Measurements from ENCODE around the gene TPRG1L.

TPRG1L gene

DNA sequence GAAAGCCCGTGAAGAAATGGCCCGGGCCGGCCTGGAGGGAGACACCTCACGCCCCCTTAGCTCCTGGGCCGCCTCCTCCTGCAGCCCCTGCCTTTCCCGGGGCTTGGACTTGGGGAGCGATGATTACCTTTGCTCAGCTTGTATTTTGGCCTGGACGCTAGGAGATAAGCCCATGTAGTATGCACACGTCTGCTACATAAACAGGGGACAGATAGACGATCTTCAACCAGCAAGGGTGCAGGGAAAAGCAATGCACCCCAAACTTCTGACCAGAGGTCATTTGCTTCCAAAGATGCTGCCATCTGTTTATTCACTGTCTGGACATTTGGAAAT is 28.4 kb downstream of the TPRG1L start:
- Mint-ChIP-seq H3K4me1 (peaks cover 21% of the 10 kb centered on the region), H3K4me3 (peak overlapping the region; percentile 33), H3K27ac (peak overlapping the region; percentile 6), H3K36me3 (no peaks in the 10 kb centered on the region), H3K27me3 (peaks cover 24% of the 10 kb centered on the region), H3K9me3 (no peaks in the 10 kb centered on the region)

DNA sequence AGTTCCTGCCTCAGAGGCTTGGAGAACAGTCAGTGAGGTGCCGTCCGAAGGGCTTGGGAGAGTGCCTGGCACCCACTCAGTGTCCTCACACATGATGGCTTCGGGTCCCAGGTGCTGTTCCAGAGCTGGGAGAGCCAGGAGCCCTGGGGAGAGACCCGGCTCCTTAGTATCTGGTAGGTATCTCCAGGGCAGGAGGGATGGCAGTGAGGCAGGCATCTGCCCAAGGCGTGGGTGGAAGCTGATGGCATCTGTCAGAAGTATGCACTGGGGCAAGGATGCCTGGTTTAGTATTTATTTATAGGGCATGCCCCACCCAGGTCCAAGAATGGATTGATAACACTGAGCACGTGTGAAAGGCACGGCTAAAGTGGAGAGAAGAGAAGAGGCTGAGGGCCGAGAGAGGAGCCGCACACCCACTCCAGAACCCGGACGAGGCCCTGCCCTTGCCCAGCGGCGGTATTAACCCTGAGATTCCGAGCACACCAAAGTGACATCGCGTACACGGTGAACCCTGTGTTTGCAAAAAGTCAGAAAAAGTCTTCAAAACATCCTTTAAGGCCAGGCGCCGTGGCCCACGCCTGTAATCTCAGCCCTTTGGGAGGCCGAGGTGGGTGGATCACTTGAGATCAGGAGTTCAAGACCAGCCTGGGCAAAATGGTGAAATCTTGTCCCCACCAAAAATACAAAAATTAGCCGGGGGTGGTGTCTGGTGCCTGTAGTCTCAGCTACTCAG is 29.9 kb downstream of the TPRG1L start:
- Mint-ChIP-seq H3K4me3 (no peak overlapping the region), H3K27ac (no peak overlapping the region), H3K36me3 (no peaks in the 10 kb centered on the region), H3K9me3 (no peaks in the 10 kb centered on the region), H3K4me1 (peaks cover 11% of the 10 kb centered on the region), H3K27me3 (peaks cover 24% of the 10 kb centered on the region)

DNA sequence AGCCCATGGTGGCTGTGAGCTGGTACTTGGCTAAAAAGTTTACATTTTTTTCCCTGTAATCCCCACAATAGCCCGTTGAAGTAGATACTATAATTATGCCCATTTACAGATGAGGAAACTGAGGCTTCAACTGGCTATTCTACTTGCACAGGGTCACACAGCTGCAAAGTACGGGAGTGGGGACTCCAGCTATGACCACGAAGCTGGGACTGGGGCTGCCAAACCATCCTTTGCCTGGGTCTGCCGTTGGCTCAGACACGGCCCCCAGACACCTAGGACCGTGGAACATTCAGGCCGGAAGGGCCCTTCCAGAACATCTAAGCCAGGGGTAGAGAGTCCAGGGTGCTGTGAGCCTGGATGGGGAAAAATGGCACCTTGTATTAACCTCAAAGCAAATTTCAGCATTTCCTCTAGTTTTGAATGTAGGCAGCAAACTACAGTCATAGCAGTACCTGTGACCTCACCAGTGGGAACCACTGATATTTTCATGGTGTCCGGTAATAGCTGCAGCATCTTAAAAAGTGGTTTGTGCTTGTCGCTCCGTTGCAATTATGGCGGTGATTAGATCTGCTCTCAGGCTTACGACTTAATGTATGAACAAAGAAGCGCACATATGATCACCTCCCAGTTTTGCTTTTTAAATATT is 31.8 kb downstream of the TPRG1L start:
- no peaks in the 10 kb centered on the region for H3K4me1 Mint-ChIP-seq
- H3K9me3 Mint-ChIP-seq = no peaks in the 10 kb centered on the region
- no peak overlapping the region for H3K4me3 Mint-ChIP-seq
- H3K36me3 Mint-ChIP-seq = no peaks in the 10 kb centered on the region
- H3K27me3 Mint-ChIP-seq = peaks cover 18% of the 10 kb centered on the region
- no peak overlapping the region for H3K27ac Mint-ChIP-seq

DNA sequence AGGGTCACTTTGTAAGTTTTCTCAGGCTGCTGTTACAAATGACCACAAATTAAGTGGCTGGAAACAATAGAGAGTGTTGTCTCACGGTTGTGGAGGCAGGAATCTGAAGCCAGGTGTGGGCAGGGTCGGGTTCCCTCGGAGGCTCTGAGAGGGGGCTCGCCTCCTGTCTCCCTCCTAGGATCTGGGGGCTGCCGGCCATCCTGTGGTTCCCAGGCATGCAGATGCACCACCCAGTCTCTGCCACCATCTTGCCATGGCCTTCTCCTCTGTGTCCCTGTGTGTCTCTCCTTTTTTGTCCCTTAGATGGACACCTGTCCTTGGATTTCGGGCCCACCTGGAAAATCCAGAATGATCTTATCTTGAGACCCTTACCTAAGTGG is 32.3 kb downstream of the TPRG1L start:
- Mint-ChIP-seq H3K4me3 (no peak overlapping the region), H3K27ac (no peak overlapping the region), H3K9me3 (no peaks in the 10 kb centered on the region), H3K27me3 (peaks cover 18% of the 10 kb centered on the region), H3K36me3 (no peaks in the 10 kb centered on the region), H3K4me1 (no peaks in the 10 kb centered on the region)

DNA sequence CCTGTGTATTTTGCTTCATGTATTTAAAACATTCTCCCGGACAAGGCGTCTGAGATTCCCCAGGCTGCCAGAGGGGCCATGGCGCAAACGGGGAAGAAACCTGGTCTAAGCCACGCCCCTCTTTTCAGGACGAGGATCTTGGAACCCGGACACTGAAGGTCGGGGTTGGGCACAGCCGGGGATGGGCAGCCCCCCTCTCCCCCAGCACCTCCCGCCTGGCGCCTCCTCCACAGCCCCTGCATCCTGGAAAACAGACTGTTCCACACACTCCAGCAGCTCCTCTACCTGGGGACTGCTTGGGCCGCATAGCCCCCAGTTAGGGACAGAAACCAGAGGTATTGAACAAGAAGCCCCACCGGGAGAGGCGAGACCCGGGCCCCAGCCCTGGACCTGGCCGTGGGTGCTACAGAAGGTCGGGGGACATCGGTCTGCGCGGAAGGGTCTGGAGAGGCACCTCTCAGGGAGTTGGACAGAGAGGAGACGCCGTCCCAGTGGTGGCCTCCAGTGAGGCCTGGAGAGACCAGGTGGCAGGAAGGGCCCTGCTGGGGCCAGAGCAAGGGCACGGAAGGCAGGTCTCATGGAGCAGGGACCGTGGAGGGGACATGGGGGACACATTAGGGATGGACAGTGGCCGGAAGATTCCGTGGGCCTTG is 32.9 kb downstream of the TPRG1L start:
- Mint-ChIP-seq H3K4me1 (no peaks in the 10 kb centered on the region), H3K9me3 (no peaks in the 10 kb centered on the region), H3K27ac (no peak overlapping the region), H3K4me3 (no peak overlapping the region), H3K36me3 (no peaks in the 10 kb centered on the region), H3K27me3 (peaks cover 18% of the 10 kb centered on the region)

DNA sequence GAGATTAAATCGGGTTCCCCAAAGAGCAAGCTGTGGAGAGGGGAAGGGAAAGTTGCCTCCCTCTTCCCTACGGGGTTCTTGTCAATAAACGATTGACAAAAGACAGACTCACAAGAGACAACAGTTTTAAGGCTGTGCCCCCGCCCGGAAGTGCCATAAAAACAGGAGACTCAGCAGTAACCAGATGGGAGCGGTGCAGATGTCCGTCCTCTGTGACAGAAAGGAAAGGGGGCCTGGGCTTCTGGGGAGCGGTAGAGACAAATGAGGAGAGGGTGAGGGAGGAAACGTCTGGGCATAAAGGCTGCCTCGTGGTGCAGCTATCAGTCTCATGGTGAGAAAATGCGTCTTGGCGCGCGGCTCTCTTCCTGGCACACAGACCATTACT is 33.4 kb downstream of the TPRG1L start:
- peaks cover 17% of the 10 kb centered on the region for H3K27me3 Mint-ChIP-seq
- no peaks in the 10 kb centered on the region for H3K36me3 Mint-ChIP-seq
- no peaks in the 10 kb centered on the region for H3K9me3 Mint-ChIP-seq
- H3K4me3 Mint-ChIP-seq = no peak overlapping the region
- no peak overlapping the region for H3K27ac Mint-ChIP-seq
- no peaks in the 10 kb centered on the region for H3K4me1 Mint-ChIP-seq

DNA sequence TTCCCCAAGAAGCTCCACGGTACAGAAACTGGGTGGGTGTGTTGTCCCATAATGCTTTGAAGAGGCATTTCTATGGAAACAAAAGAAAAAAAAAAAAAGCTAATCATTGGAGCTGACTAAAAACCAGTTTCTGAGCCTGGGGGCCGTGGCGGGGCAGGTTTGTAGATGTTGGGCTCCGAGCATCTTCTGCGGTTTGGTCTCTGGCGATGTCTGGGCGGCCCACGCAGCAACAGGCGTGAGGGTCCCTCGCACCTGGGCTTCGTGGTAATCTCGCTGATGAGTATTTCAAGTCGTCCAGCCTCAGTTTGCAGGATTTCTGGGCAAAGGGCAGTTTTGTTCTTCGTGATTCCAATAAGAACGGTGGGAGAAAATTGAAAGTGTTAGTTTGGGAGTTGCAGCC is 34.3 kb downstream of the TPRG1L start:
- peaks cover 9% of the 10 kb centered on the region for H3K27me3 Mint-ChIP-seq
- H3K4me1 Mint-ChIP-seq = no peaks in the 10 kb centered on the region
- no peaks in the 10 kb centered on the region for H3K36me3 Mint-ChIP-seq
- H3K27ac Mint-ChIP-seq = no peak overlapping the region
- H3K4me3 Mint-ChIP-seq = no peak overlapping the region
- H3K9me3 Mint-ChIP-seq = no peaks in the 10 kb centered on the region

DNA sequence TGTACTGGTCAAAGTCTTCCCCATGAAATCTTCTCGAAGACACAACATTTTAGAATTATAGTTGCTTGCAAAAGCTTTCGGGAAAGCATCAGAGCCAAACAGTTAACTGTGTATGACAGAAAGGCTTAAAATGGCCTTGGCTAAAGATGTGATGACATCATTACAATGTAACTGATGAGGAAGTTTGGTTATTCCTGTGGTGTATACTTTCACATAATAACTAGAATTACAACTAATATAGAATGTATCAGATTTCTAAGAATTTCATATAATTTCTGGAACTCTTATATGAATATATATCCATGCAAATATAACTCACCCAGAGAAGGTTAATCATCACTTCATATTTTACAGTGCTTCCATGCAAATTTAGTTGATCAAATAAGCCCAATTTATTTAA is 35.9 kb downstream of the TPRG1L start:
- H3K27me3 Mint-ChIP-seq = peaks cover 2% of the 10 kb centered on the region
- no peak overlapping the region for H3K27ac Mint-ChIP-seq
- H3K4me3 Mint-ChIP-seq = no peak overlapping the region
- no peaks in the 10 kb centered on the region for H3K36me3 Mint-ChIP-seq
- no peaks in the 10 kb centered on the region for H3K9me3 Mint-ChIP-seq
- H3K4me1 Mint-ChIP-seq = no peaks in the 10 kb centered on the region

DNA sequence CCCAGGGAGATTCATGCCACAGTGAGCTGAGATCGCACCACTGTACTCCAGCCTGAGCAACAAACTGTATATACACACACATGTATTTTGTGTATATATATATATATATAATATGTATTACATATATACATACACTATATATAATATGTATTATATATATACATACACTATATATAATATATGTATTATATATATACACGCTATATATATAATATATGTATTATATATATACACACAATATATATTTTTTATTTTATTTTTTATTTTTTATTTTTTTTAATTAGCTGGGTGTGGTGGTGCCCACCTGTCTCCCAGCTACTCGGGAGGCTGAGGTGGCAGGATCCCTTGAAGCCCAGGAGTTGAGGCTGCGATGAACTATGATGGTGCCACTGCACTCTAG is 36.8 kb downstream of the TPRG1L start:
- Mint-ChIP-seq H3K4me3 (no peak overlapping the region), H3K4me1 (no peaks in the 10 kb centered on the region), H3K9me3 (no peaks in the 10 kb centered on the region), H3K36me3 (no peaks in the 10 kb centered on the region), H3K27ac (no peak overlapping the region), H3K27me3 (no peaks in the 10 kb centered on the region)

DNA sequence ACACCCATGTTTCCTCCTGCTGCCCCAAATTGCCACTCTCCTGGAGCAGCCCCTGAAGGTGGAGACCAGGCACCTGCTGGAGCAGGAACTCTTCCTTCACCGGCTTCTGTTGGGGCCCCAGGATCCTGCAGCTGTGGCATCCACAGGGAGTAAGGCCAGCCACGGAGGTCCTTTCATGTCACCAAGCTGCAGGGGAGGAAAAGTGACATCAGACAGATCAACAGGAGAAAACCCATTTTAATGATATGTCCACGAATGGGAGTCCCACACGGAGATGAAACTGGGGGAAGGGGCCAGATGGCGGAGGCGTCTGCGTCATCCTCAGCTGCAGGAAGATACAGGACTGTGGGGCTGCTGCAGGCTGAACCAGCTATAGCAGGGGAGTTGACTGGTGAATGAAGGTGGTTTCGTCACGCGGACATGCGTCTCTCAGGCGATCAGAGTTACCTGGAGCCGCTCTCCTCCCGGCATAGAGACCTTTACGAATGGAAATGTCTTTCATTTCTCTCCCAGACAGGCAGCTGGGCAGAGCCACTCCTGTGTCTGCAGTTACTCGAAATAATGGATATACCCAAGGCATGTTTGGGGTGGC is 37.4 kb downstream of the TPRG1L start:
- Mint-ChIP-seq H3K36me3 (no peaks in the 10 kb centered on the region), H3K9me3 (no peaks in the 10 kb centered on the region), H3K27ac (no peak overlapping the region), H3K27me3 (no peaks in the 10 kb centered on the region), H3K4me1 (no peaks in the 10 kb centered on the region), H3K4me3 (no peak overlapping the region)

DNA sequence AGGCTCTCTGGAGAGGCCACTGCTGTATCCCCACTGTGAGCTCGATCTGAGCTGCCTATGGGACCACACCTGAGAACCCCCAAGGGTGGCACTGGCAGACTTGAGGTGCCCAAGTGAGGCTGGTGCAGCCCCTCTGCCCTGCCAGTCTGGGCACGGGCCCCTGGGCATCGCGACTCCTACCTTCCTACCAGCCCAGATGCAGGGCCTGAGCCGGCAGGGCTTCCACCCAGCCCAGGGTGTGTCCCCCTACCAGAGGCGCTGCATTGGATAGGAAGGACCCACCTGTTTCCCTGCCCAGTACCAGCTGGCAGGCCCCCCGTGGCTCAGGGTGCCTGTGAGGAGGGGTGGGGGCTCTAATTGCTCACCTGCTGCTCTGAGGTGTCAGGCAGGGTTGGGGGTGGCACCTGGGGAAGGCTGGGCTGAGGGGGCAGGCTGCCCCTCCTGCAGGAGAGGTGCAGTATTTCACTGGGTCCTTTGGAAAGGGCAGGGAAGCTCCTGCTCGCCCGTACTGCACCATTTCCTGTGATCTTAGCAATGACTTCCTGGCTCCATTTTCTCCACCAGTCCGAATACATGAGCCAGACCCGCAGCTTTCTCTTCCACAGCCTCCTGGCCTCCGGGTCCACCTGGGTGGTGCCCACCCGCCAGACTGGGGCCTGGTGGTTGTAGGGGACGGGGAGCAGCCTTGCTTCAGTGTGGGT is 39.3 kb downstream of the TPRG1L start:
- H3K4me3 Mint-ChIP-seq = no peak overlapping the region
- H3K4me1 Mint-ChIP-seq = no peaks in the 10 kb centered on the region
- H3K27me3 Mint-ChIP-seq = no peaks in the 10 kb centered on the region
- H3K9me3 Mint-ChIP-seq = no peaks in the 10 kb centered on the region
- no peaks in the 10 kb centered on the region for H3K36me3 Mint-ChIP-seq
- H3K27ac Mint-ChIP-seq = no peak overlapping the region

DNA sequence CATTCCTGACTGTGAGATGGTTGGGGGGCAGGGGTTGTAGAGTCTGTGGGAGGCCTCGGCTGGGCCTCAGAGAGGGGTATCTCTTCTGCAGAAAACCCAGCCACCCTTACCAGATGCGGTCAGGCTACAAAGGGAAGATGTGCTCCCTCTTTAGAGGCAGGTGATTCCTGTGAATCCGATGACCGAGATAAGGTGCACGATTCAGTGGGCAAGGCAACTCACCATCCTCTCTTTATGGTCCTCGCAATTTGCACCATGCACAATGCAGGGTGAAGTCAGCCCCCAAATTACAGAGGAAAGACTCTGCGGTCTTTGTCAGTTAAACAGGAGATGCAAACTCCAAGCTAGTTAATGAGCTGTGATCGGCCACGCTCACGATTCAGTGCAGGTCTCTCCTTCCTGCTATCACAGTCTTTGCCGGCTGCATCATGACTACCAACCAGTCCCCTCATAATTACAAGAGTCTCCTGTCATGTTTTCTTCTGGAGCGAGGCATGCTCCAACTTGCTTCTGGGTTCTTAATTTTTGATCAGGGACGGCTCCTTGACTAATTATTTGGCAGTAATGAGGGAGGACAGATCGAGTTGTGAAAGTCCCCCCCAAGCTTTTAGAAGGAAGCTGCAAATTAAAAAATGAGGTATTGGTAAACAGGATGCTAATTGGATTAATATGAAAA is 40.0 kb downstream of the TPRG1L start:
- no peaks in the 10 kb centered on the region for H3K4me1 Mint-ChIP-seq
- no peaks in the 10 kb centered on the region for H3K36me3 Mint-ChIP-seq
- no peaks in the 10 kb centered on the region for H3K27me3 Mint-ChIP-seq
- H3K4me3 Mint-ChIP-seq = no peak overlapping the region
- H3K9me3 Mint-ChIP-seq = no peaks in the 10 kb centered on the region
- H3K27ac Mint-ChIP-seq = no peak overlapping the region

DNA sequence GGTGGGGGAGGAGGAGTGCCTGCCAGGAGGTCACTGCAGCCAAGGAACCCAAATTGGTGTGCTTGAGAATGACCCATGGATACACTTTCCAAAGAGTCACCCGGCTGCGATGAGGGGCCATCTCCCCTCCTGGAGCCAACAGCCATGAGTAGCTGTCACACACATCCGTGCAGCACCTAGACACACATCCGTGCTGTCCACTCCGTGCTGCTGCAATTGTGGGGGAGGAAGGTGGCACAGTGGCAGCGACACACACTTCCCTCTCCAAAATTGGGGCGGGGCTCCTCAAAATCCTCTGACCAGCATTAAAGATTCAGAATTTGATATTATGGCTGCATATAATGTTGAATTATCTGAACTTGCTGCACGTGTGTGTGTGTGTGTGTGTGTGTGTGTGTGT is 43.3 kb downstream of the TPRG1L start:
- Mint-ChIP-seq H3K36me3 (no peaks in the 10 kb centered on the region), H3K27me3 (no peaks in the 10 kb centered on the region), H3K27ac (no peak overlapping the region), H3K4me1 (no peaks in the 10 kb centered on the region), H3K4me3 (no peak overlapping the region), H3K9me3 (no peaks in the 10 kb centered on the region)

DNA sequence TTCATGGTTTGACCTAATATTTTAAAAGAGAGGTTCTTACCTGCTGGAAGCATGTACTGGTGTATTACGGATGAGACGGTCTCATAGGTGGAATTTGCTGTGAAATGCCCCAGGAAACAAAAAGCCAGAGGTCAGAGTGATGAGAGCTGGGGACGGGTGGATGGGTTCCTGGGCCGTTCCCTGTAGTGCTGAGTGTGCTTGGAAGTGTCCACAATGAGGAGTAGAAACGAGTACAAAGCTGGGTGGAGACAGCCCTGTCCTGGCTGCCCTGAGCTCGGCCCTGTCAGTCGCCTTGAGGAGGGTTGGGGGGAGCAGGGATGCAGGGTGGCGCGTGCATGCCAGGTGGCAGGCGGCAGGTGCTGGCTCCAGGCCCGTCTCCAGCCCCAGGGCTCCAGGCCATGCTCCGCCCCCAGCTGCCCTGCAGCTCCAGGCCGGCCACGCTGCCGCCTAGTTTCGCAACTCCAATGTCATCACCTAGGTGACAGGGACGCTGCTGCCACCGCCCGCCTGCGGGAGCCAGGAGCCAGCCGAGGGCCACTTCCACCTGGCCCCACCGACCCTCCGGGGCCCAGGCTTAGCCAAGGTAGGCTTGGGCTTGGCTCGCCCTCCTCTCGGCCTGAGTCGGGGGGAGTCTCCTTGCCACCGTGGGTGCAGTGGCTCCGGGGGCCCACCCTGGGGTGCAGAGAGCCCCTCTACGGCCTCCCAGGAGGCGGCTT is 43.9 kb downstream of the TPRG1L start:
- H3K9me3 Mint-ChIP-seq = no peaks in the 10 kb centered on the region
- H3K27me3 Mint-ChIP-seq = no peaks in the 10 kb centered on the region
- no peaks in the 10 kb centered on the region for H3K4me1 Mint-ChIP-seq
- no peak overlapping the region for H3K4me3 Mint-ChIP-seq
- no peak overlapping the region for H3K27ac Mint-ChIP-seq
- no peaks in the 10 kb centered on the region for H3K36me3 Mint-ChIP-seq

DNA sequence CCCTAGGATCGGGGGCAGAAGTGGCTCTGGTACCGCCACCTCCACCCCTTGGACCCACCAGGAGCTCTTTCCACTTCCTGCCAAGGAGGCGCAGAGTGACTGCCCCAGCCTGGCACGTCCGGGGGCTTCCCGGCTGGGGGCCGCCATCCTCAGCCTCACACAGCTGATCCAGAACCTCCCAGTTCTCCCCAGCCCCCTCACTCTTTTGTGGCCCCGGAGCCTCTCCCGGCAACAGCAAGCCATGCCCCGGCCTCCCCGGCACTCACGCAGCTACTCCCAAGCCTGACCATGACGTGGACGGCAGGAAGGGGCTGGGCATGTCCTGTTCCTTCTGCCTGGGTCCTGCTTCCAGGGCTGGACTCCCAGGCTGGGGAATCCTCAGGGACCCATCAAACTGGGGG is 44.6 kb downstream of the TPRG1L start:
- no peaks in the 10 kb centered on the region for H3K36me3 Mint-ChIP-seq
- no peaks in the 10 kb centered on the region for H3K4me1 Mint-ChIP-seq
- no peak overlapping the region for H3K27ac Mint-ChIP-seq
- no peaks in the 10 kb centered on the region for H3K9me3 Mint-ChIP-seq
- H3K27me3 Mint-ChIP-seq = no peaks in the 10 kb centered on the region
- H3K4me3 Mint-ChIP-seq = no peak overlapping the region
